GM18499 (cell line): ENCODE measurements around the gene NOTCH2NLA.
"Not testable (repeated sequence)": the region's sequence is repeated elsewhere in the genome, so short reads cannot be mapped to it uniquely, and the experiment has no call there.

Experiments used
- ATAC-seq: cut with Tn5 transposase; IDR thresholded peaks from one replicate; pipeline ENCODE4 v1.9.1; 2021; ENCODE audit warnings: moderate number of reproducible peaks; ENCODE audit not compliant: insufficient read depth, unreplicated experiment

Gene NOTCH2NLA

DNA sequence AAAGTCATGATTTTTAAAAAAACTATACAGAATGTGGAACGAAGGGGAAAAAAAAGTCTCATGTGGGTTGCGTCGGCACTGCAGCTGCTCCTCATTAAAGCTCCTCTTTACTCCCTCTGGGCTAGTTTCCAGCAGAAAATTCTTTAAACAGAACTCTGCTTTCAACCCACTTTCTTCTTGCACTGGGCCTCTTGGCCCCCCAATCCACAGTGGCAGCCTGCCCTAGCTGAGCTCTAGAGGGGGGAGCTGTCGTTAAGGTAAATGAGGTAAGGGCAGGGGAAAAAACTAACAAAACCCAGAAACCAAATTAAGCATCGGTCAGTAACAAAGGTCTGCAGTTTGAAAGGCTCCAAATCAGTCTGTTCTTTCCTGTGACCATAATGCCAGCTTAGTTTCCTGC lies 54.3 kb downstream of the NOTCH2NLA start:
- not testable (repeated sequence) for ATAC-seq

DNA sequence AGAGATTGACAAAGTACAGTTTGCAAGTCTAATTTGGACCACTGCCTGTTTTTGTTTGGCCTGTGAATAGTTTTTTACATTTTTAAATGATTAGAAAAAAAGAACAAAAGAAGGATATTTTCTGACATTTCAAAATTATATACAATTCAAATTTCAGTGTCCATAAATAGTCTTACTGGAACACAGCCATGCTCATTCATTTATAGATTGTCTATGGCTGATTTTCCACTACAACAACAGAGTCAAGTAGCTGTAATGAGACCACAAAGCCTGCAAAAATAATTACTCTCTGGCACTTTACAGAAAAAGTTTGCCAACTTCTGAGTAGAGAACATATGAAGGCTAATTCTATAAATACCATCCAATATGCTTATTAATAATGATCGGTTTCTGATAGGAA lies 61.1 kb downstream of the NOTCH2NLA start:
- ATAC-seq, result not testable (repeated sequence)

DNA sequence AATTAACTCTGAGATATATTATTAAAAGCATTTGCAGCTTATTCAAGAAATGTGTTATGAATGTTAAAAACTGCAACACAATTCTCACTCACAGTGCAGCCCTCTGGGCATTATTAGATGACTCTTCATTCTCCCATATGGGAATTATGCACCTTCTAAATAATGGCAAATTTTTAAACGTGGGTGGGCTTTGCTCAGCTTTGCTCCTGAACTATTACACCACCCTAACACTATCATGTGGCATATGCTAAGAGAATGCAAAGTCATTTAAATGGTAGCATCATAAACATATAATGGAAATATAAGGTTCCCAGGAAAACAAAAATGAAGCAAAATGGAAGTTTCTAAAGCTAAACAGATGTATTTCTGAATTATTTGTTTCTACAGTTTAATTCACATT lies 61.5 kb downstream of the NOTCH2NLA start:
- ATAC-seq, result not testable (repeated sequence)

DNA sequence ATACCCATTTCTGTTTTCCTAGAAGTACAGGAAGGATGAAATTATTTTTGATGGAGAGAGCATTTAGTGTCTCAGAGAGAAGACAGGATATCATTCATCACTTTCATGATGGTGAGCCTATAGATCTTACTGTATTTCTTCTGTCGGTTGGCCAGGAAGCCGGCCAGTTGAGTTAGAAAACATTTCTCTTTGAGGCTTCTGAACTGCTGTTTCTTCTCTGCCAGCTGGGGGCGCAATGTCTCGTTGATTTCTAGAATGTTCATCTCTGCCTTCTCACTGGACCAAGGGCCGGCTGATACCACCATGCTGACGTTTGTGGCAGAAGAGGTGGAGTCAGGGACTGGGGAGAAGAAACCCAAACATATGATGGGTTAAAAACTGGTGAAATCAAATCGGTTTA lies 84.4 kb downstream of the NOTCH2NLA start, which contains the start of gene NBPF10:
TSS of gene NBPF10 (minus strand) at position 340 of the 400 bp plus-strand sequence. CDS start at position 305, 35 bp downstream.
- not testable (repeated sequence) for ATAC-seq
